HT1080 (cell line): ENCODE data around the gene TGFA. TPM values are rescaled to one million over a fixed set of nuclear protein-coding genes. Genes with fewer than 3 reads are reported as not detected.
"Not testable (repeated sequence)": the region's sequence is repeated elsewhere in the genome, so short reads cannot be mapped to it uniquely, and the experiment has no call there.

Experiments used
- DNase-seq: peaks from one replicate; pipeline ENCODE4 v3.0.0-alpha.2; 2015; ENCODE audit warnings: low read depth
- total RNA-seq: library from RNA; depleted of rRNA; stranded (reverse); fragments of >200 nt; shearing (Covaris generic); gene quantifications from 2 replicates; pipeline ENCODE4 v1.2.3, GENCODE V29; 2014

Gene TGFA
- total RNA-seq, 1 experiment from 2014 or later, result 25.8 TPM

DNA sequence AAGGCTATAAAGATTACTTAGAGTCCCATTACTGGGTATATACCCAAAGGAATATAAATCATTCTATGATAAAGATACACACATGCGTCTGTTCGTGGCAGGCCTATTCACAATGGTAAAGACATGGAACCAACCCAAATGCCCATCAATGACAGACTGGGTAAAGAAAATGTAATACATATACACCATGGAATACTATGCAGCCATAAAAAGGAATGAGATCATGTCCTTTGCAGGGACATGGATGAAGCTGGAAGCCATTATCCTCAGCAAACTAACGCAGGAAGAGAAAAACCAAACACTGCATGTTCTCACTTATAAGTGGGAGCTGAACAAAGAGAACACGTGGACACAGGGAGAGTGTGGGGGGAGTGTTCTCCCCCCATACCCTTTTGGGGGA lies 87.0 kb downstream of the TGFA start:
- not testable (repeated sequence) for DNase-seq

DNA sequence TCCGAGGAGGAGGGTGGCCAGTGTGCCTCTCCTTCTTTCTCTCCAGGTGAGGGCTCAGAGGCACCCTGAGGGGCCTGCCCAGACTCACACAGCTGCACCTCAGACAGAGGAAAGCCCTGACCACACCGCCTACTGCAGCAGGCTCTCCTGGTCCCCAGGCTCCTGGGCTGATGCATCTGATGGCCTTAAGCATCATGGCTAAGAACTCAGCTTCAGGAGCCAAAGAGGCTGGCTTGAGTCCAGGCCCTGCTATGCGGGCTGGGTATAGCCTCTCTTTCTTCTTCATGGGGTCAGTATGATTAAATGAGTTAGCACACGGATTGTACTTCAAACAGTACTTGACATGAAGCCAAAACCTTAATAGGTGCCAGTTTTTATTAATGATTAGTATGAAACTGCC lies 89.6 kb downstream of the TGFA start:
- DNase-seq, result no peak

DNA sequence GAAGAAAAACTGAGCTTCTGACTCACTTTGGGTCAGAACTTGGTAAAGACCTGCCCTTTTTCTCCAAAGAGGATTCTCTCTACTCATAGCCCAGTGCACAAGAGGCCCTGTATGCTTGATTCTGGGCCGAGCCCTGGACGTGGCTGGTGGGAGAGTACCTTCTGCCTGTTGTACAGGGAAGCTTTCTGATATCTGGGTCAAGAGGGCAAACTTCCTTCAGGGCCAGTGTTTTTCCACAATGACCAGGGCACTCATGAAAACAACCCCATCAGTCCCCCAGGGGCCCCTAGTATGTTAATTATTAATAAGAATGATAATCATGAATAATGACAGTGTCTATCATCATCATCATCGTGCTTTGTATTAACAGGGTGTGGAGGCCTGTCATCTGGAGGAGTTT lies 90.0 kb downstream of the TGFA start:
- DNase-seq, result no peak

DNA sequence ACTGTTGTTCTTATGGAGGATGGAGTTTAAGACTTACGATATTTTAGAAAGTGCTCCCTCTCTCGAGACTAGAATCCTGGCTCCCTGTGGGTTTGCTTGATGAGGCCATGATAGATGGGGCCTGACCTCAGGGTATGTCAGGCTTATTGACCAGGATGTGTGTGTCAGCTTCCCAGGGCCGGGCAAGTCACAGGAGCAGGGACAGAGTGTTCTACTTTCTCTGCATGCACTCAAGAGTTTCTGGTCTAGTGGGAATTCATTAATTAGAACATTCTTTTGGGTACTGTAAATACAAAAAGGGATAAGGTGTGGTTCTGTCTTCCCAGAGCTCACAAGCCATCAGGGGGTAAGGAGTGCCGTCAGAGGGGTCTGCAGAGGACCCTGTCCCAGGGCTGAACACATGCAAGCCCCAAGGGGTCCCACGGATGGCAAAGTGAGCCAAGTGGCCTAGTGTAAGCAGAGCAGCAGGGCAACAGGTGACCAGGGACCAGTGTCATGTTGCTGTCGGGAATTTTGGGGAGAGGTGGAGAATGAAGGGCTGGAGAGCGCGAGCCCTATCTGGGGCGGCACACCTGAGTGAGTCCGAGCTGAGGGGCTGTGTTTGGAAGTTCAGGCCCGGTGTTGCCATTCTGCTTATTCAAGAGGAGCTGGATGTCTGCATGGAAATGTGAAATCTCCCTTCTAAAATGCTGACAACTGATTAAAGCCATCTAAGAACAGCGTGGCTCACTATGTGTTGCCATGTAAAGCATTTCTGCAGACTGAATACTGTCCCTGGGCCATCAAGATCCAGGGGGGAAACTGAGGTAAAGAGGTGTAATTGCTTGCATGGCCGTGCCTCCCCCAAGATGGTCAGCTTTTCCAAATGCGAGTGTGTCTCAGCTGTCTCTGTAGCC lies 91.4 kb downstream of the TGFA start:
- DNase-seq, result no peak

DNA sequence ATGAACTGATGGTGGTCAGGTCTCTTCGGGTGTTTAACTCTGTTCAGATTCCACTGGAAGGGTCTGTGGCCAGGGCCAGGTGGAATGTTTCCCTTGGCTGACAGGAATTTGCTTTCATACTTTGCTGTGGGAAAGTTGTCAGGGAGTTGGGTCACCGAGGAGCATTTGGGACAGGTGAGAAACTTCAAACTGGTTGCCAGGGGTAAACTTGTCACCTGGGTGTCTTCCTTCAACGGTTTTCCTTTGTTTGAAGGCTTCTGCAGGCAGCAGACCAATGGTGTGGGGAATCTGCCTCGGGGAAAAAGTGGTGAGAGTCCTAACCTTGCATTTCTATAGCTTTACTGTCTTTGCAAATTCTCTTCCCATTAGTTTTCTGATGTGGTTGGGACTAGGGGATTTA lies 92.2 kb downstream of the TGFA start:
- no peak for DNase-seq

DNA sequence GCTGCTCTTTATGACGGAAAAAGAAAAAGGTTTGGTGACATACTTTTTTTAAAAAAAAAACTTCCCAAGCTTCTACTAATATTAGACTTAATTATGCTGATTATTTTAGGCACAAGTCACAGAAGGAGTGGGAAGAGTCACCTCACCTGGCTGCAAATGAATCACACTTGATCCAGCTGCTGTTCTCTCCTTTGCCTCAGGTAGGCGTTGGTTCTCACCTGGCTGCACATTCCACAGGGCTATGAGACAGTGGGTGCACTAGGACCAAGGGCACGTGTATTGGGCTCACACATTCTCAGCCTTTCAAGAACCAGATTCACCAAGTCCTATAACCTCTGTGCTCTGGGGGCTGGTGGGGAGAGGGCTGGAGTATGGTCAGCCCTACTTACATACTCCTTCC lies 93.3 kb downstream of the TGFA start:
- no peak for DNase-seq

DNA sequence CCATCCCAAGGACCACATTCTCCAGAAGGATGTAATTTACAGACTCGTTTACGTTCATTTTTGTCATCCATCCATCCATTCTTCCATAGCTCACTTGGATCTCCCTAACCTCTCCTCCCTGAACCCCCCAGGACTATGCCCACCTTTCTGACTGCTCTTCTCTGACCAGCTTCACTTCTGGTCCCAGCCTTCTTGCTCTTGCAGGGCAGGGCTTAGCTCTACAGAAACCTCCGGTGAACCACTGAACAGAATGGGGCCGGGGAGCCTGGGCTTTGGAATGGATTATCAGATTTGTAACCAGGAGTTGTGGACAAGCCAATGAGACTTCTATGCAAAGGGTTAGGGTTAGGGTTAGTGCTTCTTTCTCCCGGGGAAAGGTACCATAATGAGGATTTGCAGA lies 95.0 kb downstream of the TGFA start:
- DNase-seq, result no peak

DNA sequence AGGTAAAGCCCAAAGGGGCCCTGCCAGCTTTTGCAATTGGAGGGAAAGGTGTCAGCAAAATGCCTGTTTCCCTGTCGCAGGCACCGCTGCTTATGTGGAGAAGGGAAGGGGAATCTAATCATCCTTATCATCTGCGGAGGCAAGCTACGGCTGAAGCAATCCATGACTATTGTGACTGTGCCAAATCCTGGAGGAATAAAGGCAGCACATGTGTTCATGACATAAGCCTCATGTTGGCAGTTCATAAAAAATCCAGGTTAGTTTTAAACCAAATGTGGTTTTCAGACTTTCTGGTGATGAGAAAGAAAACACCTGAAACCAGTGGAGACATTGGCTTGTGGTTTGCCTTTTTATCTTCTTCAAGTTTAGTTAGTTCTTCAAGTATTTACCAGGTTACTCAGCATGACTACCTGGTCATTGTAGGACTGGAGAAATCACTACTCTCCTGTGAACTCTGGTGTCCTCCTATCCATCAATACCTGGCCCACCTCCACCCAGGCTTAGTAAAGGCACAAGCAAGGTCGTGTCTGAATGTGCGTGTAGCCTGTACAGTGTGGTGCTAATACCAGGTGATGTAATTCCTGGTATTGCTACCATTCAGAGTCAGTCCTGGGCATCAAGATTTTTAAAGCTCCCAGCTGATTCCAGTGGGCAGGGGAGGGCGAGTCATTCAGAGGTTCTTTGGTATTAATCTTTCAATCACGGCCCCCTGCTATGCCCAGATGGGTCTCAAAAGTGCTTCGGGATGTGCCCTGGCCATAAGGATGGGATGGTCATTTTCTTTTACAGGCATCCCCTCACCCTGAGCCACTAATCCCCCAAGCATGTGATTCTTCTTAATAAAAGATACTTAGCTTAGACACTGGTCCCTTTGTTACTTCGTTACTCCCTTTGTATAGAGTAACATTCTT lies 96.8 kb downstream of the TGFA start:
- no peak for DNase-seq

DNA sequence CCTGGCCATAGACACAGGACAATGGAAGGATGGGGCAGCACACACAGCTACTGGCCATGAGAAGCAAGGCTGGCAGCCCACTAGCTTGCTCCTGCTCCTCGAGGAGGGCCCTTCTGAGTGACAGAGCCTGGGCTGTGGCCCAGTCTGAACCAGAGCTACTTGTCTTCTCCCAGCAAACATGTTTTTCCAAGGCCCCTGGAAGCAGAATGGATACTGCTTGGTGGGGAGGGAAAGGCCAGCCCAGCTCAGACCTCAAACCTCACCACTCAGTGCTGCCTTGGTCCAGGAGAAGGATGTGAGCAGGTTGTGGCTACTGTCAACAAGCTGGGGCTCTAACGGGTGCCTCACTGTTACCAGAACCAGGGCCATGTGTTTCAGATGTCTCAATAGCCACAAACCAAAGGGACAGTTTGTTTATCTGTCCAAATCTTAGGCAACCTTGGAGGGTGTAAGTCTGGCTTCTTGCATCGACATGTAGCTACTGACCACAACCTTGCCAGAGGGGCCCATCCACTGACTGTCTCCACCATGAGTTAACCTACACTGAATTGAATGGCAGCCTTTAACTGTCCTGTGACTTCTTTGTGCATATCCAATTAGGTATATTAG lies 98.6 kb downstream of the TGFA start:
- DNase-seq, result no peak

DNA sequence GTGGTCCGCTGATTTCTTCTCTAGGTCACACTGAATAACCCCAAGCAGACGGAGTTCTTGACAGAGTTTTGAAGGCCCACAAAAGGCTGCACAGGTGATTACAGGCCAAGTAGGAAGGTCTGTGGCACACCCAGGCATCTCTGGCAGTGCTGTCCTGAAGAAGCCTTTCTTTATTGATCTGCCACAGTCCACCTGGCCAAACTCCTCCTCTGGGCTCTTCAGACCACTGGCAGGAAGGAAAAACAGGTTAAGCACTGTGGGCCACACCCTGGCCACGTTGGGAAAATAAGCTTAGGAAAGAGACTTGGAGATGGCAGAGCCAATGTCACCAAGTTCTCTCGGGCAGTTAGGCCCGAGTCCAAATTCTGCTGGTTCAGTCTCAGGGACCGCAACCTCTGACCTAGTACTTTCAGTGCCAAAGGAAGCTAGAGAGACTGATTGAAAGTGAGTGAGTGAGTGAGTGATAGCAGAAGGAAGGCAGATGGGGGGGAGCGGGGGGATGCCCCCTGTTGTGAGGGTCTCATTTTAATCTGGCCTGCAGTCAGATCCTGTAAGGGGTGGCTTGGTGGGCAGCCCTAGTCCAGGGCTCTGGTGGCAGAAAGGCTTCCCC lies 102.9 kb downstream of the TGFA start:
- DNase-seq, result no peak

DNA sequence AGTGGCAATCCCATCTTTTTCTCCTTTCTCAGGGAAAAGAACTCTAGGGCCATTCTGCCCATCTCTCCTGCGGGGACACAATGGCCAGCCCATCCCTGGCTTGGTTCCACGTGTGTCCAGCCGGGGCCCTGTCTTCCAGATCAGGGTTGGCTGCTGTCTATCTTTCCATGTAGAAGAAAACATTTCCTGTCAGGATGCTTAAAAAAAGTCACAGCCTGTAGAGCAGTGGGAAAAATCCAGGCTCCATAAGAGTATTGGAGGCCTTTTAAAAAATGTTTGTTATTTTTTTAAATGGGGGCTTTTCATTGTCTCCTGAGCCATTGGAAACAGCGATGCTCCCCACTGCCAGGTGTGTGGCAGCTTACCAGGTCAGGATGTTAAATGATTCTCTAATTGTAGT lies 105.6 kb downstream of the TGFA start:
- no peak for DNase-seq

DNA sequence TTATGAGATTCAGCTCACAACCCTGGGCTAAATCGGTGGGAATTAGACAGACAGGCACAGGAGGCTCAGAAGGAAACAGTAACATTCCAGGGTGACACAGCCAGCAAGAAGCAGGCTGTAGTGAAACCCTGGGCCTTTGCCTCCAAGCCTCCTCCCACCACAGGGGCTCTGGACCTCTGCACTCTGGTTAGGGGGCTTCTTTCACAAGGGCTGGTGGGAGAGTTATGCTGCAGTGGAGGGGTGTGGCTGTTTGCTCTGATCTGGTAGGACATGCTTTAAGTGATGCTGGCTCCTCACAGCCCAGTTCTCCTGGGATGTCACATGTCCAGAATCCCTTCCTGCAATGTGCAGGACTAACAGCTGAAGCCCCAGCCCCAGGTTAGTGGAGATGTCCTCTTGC lies 109.9 kb downstream of the TGFA start:
- DNase-seq, result no peak

DNA sequence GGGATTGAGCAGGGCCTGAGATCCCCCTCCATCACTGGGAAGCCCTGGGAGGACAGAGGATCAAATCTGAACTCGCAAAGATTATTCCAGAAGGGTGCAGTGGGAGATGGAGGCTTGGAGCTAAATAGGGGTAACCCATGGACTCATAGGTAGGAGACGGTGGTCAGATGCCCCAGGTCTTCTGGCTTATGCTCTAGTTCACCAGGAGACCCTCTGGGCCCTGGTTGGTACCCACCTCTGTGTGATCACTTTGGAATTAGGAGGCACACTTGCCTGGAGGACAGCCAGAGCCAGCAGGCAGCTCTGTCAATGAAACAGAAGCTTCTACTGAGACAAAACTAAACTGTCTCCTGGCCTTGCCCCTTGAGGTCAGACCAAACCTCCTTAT lies 110.6 kb downstream of the TGFA start:
- no peak for DNase-seq

DNA sequence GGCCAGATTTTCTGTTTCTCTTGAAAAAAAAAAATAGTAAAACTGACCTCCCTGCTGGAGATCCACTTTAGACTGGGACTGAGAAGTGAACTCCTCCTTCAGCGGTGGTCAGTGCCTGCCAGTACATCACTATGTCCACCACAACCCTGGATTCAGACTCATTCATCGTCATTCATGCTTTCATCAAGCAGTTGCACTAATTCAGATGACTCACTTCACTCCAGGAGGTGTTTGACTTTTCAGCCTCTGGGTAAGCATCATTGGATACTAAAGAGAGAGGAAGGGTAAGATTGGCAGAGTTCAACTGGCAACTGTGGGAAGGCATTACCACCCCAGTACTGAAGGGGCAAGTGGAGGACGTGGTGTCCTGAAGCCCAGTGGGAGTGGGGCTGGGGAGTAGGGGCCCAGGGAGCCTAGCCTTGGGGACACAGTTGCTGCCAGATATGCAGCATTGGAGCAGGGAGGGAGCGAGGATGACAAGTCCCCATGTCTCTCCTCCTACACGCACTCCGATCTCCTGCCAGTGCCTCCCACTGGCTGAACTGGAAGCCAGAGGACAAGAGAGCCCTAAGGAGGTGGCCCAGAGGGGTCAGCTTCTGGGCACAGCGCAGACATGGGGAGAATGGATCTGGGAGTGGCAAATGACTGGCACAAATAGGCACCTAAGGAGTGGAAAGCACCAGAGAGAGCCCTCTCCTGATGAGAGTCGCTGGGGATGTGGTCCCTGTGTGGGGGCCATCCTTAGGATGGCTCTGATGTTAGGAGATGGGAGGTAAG lies 111.1 kb downstream of the TGFA start:
- peak; percentile 68 for DNase-seq

DNA sequence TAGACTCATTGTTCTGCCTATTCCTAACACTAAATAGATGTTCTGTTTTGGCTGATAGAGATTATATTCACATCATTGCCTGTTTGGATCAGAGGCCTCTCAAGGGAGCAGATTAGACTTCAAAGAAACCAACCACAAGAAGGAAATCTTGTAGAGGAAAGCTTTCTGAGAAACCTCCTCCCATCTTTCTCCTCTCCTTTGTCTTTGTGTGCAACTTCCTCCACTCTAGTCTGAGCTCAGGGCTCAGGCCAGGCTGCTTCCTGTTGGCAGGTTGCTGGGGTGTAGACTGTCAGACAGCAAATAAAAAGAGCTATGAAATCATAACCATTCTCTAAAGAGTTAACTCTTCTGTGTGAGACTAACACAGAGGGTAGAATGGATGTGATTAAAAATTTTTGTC lies 113.0 kb downstream of the TGFA start:
- no peak for DNase-seq

DNA sequence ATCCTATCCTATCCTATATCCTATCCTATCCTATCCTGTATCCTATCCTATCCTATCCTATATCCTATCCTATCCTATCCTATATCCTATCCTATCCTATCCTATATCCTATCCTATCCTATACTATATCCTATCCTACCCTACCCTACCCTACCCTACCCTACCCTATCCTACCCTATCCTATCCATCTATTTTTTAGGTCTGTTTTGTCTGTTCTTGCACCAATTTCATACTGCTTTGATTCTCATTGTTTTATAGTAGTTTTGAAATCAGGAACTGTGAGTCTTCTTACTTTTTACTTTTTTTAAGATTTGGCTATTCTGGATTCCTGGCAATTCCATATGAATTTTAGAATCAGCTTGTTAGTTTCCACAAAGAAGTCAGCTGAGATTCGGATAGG lies 118.5 kb downstream of the TGFA start:
- no peak for DNase-seq

DNA sequence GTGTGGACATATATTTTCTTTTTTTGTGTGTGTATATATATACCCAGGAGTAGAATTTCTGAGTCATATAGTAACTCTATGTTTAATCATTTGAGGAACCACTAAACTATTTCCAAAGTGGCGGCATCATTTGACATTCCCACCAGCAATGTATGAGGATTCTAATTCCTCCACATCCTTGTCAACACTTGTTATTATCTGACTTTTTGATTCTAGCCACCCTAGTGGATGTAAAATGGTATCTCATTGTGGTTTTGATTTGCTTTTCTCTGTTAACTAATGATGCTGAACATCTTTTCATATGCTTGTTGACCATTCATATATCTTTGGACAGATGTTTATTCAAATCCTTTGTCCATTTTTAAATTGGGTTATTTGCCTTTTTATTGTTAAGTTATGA lies 120.3 kb downstream of the TGFA start:
- no peak for DNase-seq

DNA sequence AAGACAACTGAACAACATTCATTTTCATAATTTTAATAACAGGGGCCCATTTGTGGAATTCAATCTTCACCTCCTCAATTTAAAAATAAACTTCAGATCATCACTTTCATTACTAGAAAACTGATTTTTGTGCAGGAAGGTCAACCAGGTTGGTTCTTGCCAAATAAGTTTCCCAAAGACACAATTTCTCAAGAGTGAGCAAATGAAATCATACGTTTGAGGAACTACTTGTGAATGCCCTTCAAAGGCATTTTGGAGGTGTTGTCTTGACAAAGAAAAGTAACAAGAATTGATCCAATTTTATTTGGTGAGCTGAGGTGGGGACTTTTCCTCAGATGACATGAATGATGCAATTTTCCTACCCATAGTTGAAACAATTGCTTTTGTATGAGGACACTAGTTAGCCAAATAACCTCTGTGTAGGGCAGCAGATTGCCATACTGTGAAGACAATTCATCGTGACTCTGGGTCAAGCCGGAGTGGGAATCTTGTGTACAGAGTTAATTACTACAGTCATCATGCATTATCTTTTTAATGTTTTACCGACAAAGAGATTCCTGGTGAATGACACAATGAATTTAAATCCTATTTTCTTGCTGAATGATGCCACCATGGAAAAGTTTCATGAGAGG lies 121.8 kb downstream of the TGFA start:
- no peak for DNase-seq

DNA sequence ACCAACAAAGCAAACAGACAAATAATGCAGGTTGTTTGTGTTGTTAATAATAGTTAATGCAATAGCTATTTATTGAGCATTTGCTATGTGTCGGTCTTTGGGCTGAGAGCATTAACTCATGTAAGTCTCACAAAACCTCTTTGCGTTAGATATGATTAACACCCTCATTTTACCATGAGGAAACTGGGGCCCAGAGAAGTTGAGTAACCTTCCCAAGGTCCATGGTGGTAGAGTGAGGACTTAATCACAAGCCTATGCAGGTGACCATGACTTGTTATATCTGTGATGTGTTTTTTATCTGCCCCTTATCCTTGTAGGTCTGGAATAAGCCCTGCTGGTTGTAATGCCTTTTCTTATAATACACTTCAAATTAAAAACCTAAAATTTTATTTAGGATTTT lies 127.3 kb downstream of the TGFA start:
- no peak for DNase-seq

DNA sequence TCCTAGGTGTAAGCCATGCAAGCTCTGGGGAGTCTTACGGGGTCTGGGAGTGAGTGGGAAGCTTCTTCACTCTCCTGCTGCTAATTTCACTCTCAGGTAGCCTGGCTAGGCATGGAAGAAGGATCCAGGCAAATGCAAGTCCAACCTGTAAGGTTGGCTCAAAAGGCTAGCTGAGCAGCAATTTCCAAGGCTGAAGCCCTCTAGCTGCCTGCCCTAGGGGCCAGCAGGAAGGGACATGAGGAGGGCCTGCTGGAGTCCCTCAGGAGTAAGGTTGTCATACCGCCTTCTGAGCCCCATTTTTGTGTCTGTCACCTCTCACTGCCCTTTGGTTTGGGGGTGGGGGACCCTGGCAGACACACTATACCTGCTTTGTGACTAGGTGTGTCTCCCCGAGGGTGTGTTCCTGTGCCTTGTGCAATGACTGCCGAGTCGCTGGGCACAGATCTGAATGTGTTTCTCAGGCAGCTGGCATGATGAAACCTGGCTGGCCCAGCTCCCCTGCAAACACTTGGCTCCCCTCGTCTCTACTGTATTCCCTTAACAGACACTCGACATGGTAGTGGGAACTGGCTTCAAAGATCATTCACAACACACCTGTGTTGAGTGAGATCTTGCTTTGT lies 127.8 kb downstream of the TGFA start:
- no peak for DNase-seq
